Measurements from ENCODE around the gene CCDC73.
"Not testable (repeated sequence)": the region's sequence is repeated elsewhere in the genome, so short reads cannot be mapped to it uniquely, and the experiment has no call there.

Gene CCDC73

DNA sequence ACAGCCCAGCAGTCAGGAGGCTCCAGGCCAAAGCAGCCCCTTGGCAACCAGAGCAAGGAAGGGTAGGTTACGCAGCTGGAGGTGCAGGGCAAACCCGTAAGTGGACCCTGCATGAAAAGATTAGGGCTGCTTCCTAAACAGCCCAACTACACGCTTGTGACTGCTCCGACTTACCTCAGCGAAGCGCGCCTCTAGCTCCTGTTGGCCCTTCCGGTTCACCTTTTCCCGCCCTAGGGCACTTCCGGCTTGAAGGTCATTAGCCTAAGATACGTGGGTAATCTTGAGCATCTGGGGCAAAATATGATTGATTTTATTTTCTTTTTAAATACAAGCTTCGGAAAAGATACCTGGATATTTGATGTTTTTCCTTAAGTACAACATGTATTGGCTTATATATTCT is at the start of gene CCDC73:
Gene CCDC73 (minus strand): TSS at position 224 of the 400 bp plus-strand sequence. CDS start 34,419 bp downstream, outside the sequence.
- no peak for DNase-seq

DNA sequence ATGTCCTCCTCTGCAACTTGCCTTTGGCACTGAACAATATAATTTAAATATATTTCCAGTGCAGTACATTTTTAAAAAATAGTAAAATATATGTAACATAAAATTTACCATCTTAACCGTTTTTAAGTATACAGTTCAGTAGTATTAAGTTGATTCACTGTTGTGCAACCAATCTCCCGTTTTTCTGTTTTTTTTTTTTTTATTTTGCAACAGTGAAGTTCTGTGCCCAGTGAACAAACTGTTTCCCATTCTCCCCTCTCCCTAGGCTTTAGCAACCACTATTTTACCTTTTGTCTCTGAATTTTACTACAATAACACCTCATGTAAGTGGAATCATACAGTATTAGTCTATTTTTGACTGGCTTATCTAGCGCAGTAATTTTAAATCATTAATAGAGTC is 49.1 kb upstream of the CCDC73 start:
- DNase-seq = no peak

DNA sequence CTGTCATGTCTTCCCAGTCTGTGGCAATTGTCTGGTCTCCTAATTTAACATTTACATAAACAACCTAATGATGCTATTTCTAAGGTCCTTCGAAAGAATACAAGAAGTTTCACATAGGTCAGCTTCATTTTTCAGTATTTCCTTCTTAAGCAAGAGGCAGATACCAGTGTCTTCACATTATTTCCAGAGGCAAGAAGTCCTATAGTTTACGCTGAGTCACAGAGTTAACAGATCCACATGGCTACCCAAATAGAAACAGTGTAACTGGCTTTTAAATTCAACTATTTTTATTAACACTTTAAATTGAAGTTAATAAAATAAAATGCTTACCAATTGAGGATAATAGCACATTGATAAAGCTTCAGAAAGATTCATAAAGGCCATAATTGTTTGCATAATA is 46.1 kb upstream of the CCDC73 start:
- DNase-seq = no peak

DNA sequence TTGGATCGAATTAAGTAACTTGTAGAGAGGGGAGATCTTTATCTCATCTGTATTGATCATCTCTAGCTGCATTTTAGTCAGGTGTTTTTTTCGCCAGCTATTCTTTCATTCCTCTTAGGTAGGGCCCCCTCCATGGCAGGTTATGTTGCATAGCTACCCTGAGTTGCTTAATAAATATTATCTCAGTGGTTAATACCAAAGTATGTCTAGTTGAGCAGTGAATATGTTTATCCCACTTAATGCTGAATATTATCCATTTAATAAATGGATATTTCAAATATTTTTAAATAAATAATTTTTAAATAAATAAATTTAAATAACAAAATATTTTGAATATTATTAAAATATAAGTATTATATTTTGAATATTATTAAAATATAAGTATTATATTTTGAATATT is 44.8 kb upstream of the CCDC73 start:
- DNase-seq = no peak

DNA sequence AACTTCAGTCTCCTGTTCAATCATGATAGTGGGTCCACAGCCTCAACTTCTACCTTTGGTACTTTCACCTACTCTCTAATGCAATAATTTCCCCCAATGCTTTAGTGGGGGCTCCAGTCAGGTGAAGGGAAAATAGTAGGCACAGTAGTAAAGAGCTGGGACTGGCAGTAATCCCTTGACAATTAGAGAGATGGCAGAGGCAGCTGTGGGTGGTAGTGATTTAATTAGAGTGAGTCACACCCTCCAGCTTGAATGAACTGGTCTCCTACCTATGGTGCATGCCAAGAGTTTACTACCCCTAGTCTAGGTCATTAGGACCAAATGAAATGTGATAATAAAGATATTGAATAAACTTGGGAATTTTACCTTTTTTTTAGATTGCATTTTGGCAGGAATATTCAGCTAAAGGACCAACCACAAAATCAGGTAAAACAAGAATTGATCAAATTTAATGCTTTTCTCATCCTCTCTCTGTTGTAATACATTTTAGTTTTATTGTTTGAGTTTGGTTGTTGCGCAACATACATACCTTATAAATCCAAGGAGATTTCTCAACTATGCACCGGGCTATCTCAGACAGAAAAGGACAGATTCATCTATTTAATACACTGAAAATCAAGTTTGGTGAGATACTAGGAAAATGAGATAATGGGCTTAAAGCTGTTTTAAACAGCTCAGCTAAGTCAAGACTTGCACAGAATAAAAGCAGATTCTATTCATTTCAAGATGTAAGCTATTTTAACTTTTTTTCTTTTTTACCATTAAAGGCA is 44.2 kb upstream of the CCDC73 start:
- no peak for DNase-seq

DNA sequence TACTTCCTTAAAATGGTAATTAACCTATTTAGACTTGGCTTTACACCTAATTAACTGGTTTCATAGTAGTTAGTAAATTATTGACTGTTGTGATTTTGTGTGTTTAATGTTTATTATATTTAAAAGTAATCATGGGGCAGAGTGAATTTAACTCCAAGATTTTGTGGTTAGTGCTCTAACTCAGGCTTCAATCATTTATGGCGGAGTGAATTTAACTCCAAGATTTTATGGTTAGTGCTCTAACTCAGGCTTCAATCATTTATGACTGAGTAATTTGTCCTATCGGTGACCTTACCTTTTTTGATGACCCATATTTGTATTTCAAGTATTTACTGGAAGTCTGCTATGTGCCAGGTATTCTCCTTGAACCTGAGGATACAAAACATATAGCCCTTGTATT is 42.5 kb upstream of the CCDC73 start:
- no peak for DNase-seq

DNA sequence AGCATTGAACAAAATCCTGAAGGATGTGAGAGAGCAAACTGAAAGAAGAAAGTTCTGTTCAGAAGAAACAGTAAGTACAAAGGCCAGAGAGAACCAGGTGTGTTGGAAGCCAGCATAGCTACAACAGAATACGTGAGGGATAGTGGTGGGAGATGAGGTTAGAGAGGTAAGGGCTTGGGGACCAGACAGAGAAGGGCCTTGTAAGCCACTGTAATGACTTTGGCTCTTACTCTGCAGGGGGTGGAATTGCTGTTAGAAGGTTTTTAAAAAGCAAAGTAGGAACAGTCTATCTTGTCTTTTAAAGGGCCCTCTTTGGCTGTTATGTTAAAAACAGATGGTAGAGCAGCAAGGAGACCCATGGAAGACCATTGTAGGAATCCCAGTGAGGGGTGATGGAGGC is 39.5 kb upstream of the CCDC73 start:
- no peak for DNase-seq

DNA sequence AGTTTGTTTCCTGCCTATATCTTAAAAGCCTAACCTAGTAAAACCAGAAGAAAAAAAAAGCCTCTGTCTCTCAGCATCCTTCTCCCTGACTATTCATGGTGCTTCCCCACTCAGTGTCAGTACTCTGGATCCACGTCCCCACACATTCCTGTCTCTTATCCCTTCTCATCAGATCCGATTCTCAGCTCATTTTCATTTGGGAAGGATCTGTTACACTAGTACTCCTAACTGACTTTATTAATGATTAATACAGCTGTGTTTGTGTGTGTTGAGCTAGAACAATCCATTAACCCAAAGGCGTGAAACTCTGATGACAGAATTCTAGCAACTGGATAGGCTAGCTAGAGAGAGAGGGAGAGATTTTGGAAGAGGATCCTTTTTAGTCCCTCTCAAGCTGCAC is 36.8 kb upstream of the CCDC73 start:
- no peak for DNase-seq

DNA sequence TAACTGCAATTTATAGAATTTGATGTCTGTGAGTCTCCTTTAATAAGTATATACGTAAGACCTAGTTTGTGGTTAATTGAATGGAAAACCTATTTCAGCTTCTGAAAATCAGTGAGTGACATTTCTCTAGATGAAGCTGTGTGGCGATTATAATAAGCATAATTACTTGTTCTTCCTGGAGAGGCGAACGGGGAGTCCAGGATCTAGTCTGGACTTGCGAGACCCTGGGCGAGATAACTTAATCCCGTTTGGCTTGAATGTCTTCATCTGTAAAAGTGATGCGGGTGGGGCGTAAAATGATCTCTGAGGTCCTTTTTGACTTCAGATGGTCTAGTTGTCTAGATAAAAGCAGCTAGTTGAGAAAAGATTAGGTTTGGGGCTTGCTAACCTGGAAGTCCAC is 36.3 kb upstream of the CCDC73 start:
- no peak for DNase-seq

DNA sequence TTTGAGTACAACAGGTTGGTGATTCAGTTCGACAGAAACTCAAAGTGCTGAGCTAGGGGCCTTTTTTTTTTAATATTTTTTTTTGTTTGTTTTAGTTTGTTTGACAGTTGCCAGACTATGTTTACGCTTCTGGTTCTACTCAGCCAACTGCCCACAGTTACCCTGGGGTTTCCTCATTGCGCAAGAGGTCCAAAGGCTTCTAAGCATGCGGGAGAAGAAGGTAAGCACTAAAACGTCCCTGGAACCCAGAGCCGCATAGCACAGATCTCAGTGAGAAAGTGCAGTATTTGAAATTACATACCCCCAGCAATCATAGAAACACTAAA is 35.9 kb upstream of the CCDC73 start:
- peak in 1 of 2 donors; percentile 4 for DNase-seq

DNA sequence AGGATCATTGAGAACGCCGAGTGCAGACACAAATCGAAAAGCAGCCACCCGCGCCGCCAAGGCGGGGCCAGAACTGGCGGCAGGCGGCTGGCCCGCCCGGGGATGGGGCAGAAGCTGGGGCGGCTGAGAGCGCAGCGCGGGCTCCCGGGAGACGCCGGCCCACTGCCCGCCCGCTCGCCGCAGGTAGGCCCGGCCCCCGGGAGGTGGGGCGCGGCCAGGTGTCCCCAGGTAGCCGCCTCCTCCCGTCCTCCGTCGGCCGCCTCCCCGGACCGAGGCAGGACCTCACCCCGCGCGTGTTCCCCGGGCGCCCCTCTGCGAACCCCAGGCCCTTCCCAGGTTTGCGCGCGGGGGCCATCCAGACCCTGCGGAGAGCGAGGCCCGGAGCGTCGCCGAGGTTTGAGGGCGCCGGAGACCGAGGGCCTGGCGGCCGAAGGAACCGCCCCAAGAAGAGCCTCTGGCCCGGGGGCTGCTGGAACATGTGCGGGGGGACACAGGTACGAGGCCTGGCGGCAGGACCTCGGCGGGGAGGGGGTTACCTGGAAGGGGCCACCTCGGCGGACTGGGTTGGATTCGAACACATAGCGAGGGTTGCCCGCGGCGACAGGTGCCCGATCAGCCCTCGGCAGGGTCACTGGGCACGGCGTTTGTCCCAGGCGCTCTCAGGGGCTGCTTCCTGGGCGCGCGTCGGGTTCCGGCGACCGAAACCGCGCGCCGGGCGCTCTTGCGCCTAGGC is 35.4 kb upstream of the CCDC73 start, which contains the start of gene PRRG4:
Gene PRRG4 (plus strand): TSS at position 248 of the 733 bp plus-strand sequence. CDS start 603 bp downstream, outside the sequence.
- peak; percentile 18 to 42 for DNase-seq

DNA sequence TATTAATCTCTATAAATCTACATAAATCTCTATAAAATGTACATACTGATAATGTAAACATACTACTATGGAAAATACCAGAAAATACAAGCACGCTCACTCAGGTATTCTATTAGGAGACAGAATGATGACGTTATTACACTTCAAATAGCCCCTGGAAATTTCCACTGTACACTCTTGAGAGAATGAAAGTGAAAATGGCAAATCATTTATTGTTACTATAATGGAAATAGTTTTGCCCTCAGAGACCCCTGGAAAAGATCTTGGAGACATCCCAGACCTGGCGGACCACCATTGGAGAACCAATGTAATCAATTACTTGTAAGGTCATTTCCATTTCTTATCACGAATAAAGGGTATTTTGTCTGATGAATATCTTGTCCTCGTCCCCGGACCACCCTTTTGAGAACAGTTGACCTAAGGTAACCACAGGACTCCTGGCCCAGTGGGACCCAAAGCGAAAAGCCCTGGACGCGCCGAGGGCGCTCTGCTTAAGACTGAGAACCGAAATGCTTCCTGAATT is 34.8 kb upstream of the CCDC73 start:
- DNase-seq = no peak

DNA sequence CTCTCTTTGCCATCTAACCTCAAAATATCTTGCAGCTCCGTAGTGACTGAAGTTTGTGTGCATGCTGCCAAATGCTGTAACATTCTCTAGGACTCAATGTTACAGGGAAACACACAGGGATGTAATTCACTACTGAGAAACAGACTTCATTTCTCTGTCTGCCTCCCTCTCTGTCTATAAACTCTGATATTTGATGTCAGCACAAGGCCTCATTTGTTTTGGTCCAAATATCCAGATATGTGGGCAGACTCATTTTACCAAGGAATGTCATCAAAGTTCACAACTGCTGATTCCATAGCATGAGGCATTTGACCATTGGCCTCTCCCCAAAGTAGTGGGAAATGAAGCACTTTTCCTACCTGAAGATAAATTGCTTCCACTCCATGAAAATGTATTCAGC is 32.8 kb upstream of the CCDC73 start:
- no peak for DNase-seq

DNA sequence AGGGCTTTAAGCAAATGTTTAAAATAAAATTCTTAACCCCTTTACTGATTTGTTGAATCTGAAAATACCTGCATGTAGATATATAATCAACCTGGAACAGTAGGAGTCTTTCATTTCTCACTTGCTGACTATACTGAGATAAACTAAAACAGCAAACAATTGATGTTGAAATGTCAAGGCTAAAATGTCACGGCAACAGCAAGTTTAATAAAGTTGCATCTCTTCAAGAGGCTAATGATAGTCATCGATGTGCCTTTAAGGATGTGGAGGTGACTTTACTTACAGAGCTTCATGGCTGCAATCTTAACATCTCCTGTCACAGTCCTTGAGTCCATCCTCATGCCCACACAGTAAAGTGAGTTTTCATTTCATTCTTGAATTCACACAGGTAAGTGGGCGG is 31.7 kb upstream of the CCDC73 start:
- no peak for DNase-seq

DNA sequence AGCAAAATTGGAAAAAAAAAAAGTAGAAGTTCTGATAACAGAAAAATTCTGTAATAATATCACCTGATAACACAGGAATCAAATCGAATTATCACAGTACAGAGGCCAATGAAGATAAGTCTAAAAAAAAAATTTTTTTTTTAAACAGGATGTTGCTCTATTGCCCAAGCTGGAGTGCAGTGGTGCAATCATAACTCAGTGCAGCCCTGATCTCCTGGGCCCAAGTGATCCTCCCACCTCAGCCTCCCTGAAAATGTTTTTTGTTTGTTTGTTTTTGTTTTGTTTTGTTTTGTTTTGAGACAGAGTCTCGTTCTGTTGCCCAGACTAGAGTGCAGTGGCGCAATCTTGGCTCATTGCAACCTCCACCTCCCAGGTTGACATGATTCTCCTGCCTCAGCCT is 29.2 kb upstream of the CCDC73 start:
- not testable (repeated sequence) for DNase-seq

DNA sequence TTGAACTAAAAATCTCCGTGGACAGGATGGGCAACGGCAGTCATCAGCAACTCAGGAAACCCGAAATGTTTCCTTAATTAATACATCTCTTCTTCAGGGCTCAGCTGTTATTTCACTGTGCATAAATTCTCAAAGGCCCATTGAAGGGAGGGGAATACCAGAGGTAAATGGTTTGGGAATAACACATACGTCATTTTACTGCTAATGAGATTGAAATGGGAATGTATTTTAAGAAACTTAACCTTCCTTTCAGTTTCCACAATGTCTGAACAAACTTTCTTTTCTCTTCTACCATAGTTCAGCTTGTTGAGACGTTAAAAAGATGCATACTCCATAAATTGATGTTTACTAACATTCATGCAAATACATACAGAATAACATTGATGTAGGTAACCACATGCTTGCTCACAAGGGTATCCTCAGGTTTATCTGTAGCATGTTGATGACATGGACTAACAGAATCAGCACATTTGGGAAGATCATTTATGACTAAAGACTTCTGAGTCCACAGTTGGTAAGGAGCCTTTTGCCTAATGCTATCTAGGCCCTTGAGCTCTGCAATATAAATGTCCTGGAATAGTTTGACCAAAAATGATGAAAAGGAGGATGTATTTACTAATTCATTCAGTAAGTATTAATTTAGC is 27.6 kb upstream of the CCDC73 start:
- DNase-seq = no peak

DNA sequence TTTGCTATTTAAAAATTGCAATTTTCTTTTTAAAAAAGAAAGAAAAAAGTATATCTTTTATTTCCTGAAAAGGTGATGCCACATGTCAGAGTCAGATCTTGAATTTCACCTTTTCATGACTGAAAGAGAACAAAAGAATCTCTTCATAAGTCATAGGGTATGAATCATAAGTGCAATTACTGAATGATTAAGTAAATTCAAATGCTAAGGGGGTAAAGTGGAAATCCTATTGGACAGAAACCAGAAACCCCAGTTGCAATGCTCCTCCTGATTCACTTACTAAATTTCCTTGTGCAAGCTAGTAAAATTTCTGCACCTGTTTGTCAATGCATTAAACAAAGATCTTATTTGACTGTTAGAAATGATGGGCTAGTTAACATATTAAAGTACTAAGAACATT is 27.1 kb upstream of the CCDC73 start:
- no peak for DNase-seq

DNA sequence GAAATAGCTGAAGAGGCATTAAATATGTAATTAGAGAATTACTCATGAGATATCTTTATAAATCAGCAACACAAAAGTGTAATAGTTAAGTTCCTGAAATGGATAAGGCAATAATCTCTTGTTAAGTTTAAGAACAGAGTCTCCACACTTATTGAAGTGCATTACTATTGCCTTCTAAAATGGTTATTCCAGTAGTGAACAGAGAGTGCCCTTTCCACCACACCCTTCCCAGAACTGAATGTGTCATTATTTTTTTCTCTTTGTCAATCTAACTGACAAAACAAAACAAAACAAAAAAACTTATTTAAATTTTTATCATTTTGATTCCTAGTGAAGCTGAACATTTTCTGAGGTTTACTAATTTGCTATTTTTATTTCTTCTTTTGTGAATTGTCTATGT is 26.0 kb upstream of the CCDC73 start:
- no peak for DNase-seq

DNA sequence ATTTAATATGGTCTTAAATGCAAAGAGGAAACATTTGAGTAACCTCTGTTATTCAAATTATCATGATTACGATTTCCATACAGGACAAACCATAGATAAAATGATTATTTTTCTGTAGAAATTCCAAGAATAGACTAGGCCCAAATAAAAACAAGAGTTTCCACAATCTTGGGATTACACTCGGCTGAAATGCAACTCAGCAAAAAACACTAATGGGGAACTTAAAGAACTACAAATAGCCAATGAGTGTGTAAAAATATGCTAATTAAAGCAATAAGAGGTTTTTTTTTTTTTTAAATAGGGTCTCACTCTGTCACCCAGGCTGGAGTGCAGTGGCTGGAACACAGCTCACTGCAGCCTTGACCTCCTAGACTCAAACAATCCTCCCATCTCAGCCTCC is 24.7 kb upstream of the CCDC73 start:
- DNase-seq = no peak

DNA sequence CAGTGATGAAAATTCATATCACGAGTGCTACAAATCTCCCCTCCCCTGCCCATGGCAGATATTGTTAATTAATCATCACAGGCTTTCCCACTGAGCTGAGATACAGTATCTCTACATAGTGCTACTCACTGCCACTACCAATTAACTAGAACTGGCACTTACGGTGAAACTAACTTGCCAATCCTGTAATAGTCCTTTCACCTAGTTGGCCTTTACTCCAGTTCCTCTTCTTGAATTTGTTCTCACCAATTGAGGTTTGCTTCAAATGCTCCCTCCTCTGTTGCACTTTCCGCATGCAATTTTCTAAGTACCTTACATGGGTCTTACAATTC is 23.4 kb upstream of the CCDC73 start:
- DNase-seq = no peak

DNA sequence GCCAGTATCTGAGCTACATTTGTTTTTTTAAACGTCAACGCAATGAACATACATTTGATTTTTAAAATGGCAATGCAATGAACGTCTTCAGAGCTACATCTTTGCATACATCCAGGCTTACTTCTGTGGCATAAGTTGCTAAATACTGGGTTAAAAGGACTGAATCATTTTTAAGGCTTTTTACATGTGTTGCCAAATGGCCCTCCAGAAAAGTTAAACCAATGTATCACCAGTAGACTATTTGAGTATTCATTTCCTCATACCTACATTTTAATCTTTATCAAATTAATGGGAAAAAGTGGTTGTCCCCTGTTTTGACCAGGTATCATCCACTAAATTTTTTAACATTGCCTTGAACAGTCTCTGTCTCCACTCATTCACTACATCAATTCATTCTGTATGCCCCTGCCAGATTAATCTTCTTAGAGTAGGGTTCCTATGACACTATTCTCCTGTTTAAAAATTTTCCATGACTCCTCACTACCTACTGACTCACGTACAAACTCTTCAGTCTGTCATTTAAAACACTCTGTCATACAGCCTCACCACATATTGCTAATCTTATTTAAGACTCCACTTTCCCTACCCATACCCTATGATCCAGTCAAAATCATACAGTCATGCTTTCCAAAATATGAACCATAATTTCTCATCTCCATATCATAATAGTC is 22.9 kb upstream of the CCDC73 start:
- no peak for DNase-seq

DNA sequence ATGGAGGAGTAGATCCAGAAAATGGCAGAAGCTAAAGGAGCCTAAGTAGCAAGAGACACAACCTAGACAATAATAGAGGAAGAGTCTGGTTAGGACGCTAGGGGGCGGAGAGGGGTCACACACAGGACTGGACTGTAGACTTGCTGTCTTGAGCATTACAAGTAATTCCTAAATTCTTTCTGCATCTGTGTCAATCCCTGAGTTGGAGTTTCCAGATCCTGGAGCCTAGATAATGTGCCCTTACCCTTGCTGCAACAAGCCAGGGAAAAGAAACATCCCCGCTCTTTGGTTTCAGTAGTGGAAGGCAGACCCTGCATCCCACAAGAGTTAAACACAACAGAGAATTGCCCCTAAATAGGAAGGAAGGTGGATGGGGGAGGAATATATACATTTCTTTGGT is 14.9 kb upstream of the CCDC73 start:
- DNase-seq = peak; percentile 38 to 41

DNA sequence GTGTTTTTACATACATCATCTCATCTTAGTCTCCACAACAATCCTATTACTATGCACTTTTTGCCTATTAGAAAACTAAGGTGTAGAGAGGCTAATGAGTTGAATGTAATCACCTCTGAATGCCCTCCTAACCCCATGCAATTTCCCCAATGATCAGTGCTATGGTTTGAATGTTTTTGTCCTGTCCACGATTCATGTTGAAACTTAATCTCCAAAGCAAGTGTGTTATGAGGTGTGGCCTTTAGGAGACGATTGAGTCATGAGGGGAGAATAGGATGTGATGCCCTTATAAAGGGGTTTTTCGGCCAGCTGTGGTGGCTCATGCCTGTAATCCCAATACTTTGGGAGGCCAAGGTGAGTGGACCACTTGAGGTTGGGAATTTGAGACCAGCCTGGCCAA is 2.0 kb upstream of the CCDC73 start:
- DNase-seq = no peak
